Immature natural killer cell (primary cell): ENCODE measurements around the gene MEIS2. TPM values are rescaled to one million over a fixed set of nuclear protein-coding genes. Genes with fewer than 3 reads are reported as not detected.

Experiments used
- DNase-seq, 3 donors: peaks; one replicate each; pipeline ENCODE4 v3.0.0; 2022; ENCODE audit warnings: mixed read lengths in 1 of 3
- H3K27ac Mint-ChIP-seq, 6 donors: one replicate each; pipeline ENCODE4 v1.8.0; 2020; ENCODE audit warnings: mixed read lengths in 6 of 6, mild to moderate bottlenecking in 5 of 6, inconsistent platforms in 4 of 6, moderate library complexity in 3 of 6
- H3K27me3 Mint-ChIP-seq, 3 donors: one replicate each; pipeline ENCODE4 v1.8.0; 2020 to 2021; ENCODE audit warnings: low read depth in 3 of 3, mild to moderate bottlenecking in 3 of 3, mixed read lengths in 3 of 3, moderate library complexity in 3 of 3, inconsistent platforms in 1 of 3
- H3K36me3 Mint-ChIP-seq, 3 donors: one replicate each; pipeline ENCODE4 v1.8.0; 2020; ENCODE audit warnings: mixed read lengths in 3 of 3, inconsistent platforms in 2 of 3, mild to moderate bottlenecking in 2 of 3
- H3K4me1 Mint-ChIP-seq, 2 donors: one replicate each; pipeline ENCODE4 v1.8.0; 2020; ENCODE audit warnings: inconsistent platforms in 2 of 2, mild to moderate bottlenecking in 2 of 2, mixed read lengths in 2 of 2, moderate library complexity in 1 of 2
- H3K4me3 Mint-ChIP-seq, 5 donors: one replicate each; pipeline ENCODE4 v1.8.0; 2020; ENCODE audit warnings: mild to moderate bottlenecking in 5 of 5, mixed read lengths in 5 of 5, inconsistent platforms in 3 of 5, moderate library complexity in 3 of 5
- H3K9me3 Mint-ChIP-seq, 6 donors: one replicate each; pipeline ENCODE4 v1.8.0; 2020; ENCODE audit warnings: mild to moderate bottlenecking in 6 of 6, mixed read lengths in 6 of 6, inconsistent platforms in 4 of 6, moderate library complexity in 3 of 6
- polyA plus RNA-seq, 3 donors: library from polyadenylated mRNA; unstranded; fragments of 300-500 nt; fragmentation: Illumina TruSeq; gene quantifications; one replicate each; pipeline ENCODE4 v1.2.3, GENCODE V29; 2021

Gene MEIS2
- polyA plus RNA-seq, 3 donors from 2014 or later = not detected

- H3K36me3 Mint-ChIP-seq = peaks cover 0 to 7% (median 3%) of the 10 kb centered on the region in 3 donors
- H3K27ac Mint-ChIP-seq = no peak overlapping the region
- peaks cover 21 to 57% (median 36%) of the 10 kb centered on the region in 3 donors for H3K27me3 Mint-ChIP-seq
- no peak for DNase-seq
- no peaks in the 10 kb centered on the region for H3K4me1 Mint-ChIP-seq
- H3K9me3 Mint-ChIP-seq = peaks cover 4 to 45% (median 20%) of the 10 kb centered on the region in 6 donors
- no peak overlapping the region for H3K4me3 Mint-ChIP-seq
Measured at GRCh38 chr15:36880224-36880912, 220.0 kb downstream of the MEIS2 start.

- Mint-ChIP-seq H3K4me1 (no peaks in the 10 kb centered on the region), H3K27ac (no peak overlapping the region), H3K36me3 (peaks cover 0 to 7% (median 0%) of the 10 kb centered on the region in 3 donors), H3K4me3 (no peak overlapping the region), H3K9me3 (peaks cover 4 to 40% (median 19%) of the 10 kb centered on the region in 6 donors), H3K27me3 (peaks cover 21 to 54% (median 32%) of the 10 kb centered on the region in 3 donors)
- no peak for DNase-seq
Measured at GRCh38 chr15:36879568-36880222, 220.7 kb downstream of the MEIS2 start.

- H3K9me3 Mint-ChIP-seq = peaks cover 4 to 31% (median 16%) of the 10 kb centered on the region in 6 donors
- DNase-seq = no peak
- H3K4me1 Mint-ChIP-seq = no peaks in the 10 kb centered on the region
- H3K4me3 Mint-ChIP-seq = no peak overlapping the region
- no peak overlapping the region for H3K27ac Mint-ChIP-seq
- H3K27me3 Mint-ChIP-seq = peaks cover 20 to 47% (median 25%) of the 10 kb centered on the region in 3 donors
- H3K36me3 Mint-ChIP-seq = peaks cover 0 to 7% (median 0%) of the 10 kb centered on the region in 3 donors
Measured at GRCh38 chr15:36878684-36879262, 221.6 kb downstream of the MEIS2 start.

GRCh38 chr15:36877796-36878683 lies 222.3 kb downstream of the MEIS2 start:
- Mint-ChIP-seq H3K9me3 (peaks cover 4 to 30% (median 19%) of the 10 kb centered on the region in 6 donors), H3K4me1 (no peaks in the 10 kb centered on the region), H3K27me3 (peaks cover 19 to 46% (median 23%) of the 10 kb centered on the region in 3 donors), H3K4me3 (no peak overlapping the region), H3K27ac (no peak overlapping the region), H3K36me3 (peaks cover 0 to 7% (median 0%) of the 10 kb centered on the region in 3 donors)
- DNase-seq = no peak

GRCh38 chr15:36877294-36877693 lies 223.1 kb downstream of the MEIS2 start:
- H3K4me1 Mint-ChIP-seq = no peaks in the 10 kb centered on the region
- peaks cover 19 to 40% (median 21%) of the 10 kb centered on the region in 3 donors for H3K27me3 Mint-ChIP-seq
- peaks cover 4 to 24% (median 19%) of the 10 kb centered on the region in 6 donors for H3K9me3 Mint-ChIP-seq
- H3K36me3 Mint-ChIP-seq = peaks cover 0 to 7% (median 0%) of the 10 kb centered on the region in 3 donors
- DNase-seq = no peak
- H3K27ac Mint-ChIP-seq = no peak overlapping the region
- H3K4me3 Mint-ChIP-seq = no peak overlapping the region

GRCh38 chr15:36875740-36876334 lies 224.5 kb downstream of the MEIS2 start:
- Mint-ChIP-seq H3K36me3 (peaks cover 0 to 5% (median 0%) of the 10 kb centered on the region in 3 donors), H3K4me3 (no peak overlapping the region), H3K27me3 (peaks cover 13 to 30% (median 15%) of the 10 kb centered on the region in 3 donors), H3K4me1 (no peaks in the 10 kb centered on the region), H3K27ac (no peak overlapping the region), H3K9me3 (peaks cover 4 to 19% (median 15%) of the 10 kb centered on the region in 6 donors)
- DNase-seq = no peak

- Mint-ChIP-seq H3K9me3 (peaks cover 4 to 18% (median 13%) of the 10 kb centered on the region in 6 donors), H3K4me1 (no peaks in the 10 kb centered on the region), H3K4me3 (no peak overlapping the region), H3K27me3 (peaks cover 13 to 28% (median 14%) of the 10 kb centered on the region in 3 donors), H3K36me3 (peaks cover 0 to 5% (median 0%) of the 10 kb centered on the region in 3 donors), H3K27ac (no peak overlapping the region)
- DNase-seq = no peak
Measured at GRCh38 chr15:36874930-36875329, 225.4 kb downstream of the MEIS2 start.

- Mint-ChIP-seq H3K36me3 (no peaks in the 10 kb centered on the region), H3K4me3 (no peak overlapping the region), H3K9me3 (peaks cover 0 to 4% (median 0%) of the 10 kb centered on the region in 6 donors), H3K27ac (no peak overlapping the region), H3K4me1 (no peaks in the 10 kb centered on the region), H3K27me3 (no peaks in the 10 kb centered on the region)
- no peak for DNase-seq
Measured at GRCh38 chr15:36867436-36867835, 232.9 kb downstream of the MEIS2 start.

GRCh38 chr15:36866896-36867295 lies 233.5 kb downstream of the MEIS2 start:
- H3K27ac Mint-ChIP-seq = no peak overlapping the region

GRCh38 chr15:36863570-36863969 lies 236.8 kb downstream of the MEIS2 start:
- Mint-ChIP-seq H3K4me1 (no peaks in the 10 kb centered on the region), H3K9me3 (peaks cover 0 to 7% (median 0%) of the 10 kb centered on the region in 6 donors), H3K27ac (no peak overlapping the region), H3K27me3 (peaks cover 0 to 2% (median 0%) of the 10 kb centered on the region in 3 donors), H3K4me3 (no peak overlapping the region), H3K36me3 (no peaks in the 10 kb centered on the region)
- no peak for DNase-seq

More at GRCh38 chr15:36866896-36867295, 233.5 kb downstream of the MEIS2 start:
- Mint-ChIP-seq H3K4me3 (no peak overlapping the region), H3K36me3 (no peaks in the 10 kb centered on the region), H3K4me1 (no peaks in the 10 kb centered on the region), H3K27me3 (no peaks in the 10 kb centered on the region), H3K9me3 (peaks cover 0 to 3% (median 0%) of the 10 kb centered on the region in 6 donors)
- no peak for DNase-seq

- no peak for DNase-seq
- Mint-ChIP-seq H3K36me3 (no peaks in the 10 kb centered on the region), H3K4me3 (no peak overlapping the region), H3K27me3 (peaks cover 0 to 2% (median under 1%) of the 10 kb centered on the region in 3 donors), H3K9me3 (peaks cover 0 to 13% (median 4%) of the 10 kb centered on the region in 6 donors), H3K27ac (no peak overlapping the region), H3K4me1 (no peaks in the 10 kb centered on the region)
Measured at GRCh38 chr15:36860792-36861191, 239.6 kb downstream of the MEIS2 start.

GRCh38 chr15:36858423-36858822 lies 241.9 kb downstream of the MEIS2 start:
- peaks cover 0 to 18% (median 4%) of the 10 kb centered on the region in 6 donors for H3K9me3 Mint-ChIP-seq
- DNase-seq = no peak
- no peak overlapping the region for H3K4me3 Mint-ChIP-seq
- no peaks in the 10 kb centered on the region for H3K4me1 Mint-ChIP-seq
- peaks cover 0 to 2% (median 2%) of the 10 kb centered on the region in 3 donors for H3K27me3 Mint-ChIP-seq
- H3K27ac Mint-ChIP-seq = no peak overlapping the region
- H3K36me3 Mint-ChIP-seq = no peaks in the 10 kb centered on the region
